ENCODE results near the gene PACSIN2. TPM values are rescaled to one million over a fixed set of nuclear protein-coding genes. Genes with fewer than 3 reads are reported as not detected.
A peak's percentile ranks its signal among the peaks of the same experiment; 100 is the strongest.

The PACSIN2 gene
- total and polyA plus RNA-seq, 2 of the 13 experiments (the other 11 are each of a cell fraction or from before 2014, with no cell fraction given): 54.1 to 68.8 TPM

DNA sequence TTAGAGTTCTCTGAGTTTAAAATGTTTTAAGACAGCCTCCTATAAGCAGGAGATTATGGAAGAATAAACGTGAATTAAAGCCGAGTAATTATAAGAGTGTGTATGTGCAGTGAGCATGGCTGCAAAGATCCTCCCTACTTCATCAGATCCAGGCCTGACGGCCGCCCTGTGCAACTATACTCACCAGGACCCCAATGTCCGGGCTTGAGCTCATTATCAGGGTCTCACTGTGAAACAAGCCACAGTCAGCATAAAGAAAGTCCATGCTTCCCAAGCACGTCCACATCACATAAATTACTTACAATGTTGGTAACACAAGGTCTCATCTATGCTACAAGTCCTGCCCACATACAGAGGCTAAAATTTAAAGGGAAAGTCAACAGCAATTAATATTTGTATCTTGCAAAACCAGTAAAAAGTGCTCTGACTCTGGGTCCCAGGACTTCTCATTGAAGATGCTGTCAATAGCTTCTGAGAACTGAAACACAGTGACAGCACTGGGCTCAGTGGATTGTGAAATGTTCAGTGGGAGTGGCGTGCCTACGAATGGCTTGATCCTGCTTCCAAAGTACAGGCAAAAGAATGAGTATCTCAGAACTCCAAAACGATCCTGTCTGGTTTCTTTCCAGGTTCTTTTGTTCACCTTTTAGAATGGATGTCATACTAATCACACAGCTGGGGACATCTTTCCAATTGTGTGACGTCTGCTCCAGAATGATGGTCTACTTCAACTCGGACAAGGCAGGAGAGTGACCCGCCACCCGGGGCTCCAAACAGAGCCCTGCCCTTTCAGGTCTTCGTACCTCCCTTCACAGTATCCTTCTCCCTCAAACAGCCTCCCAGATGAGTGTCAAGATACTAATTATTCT is 85.7 kb downstream of the PACSIN2 start (continued):
- TF ChIP-seq ZIK1 (CRISPR knock-in tag; IDR thresholded peaks at IDR 0.05; ENCODE audit: borderline replicate concordance, low read depth): no peak
- TF ChIP-seq SAP130 (CRISPR knock-in tag; IDR thresholded peaks at IDR 0.05; ENCODE audit: low read depth): peak; percentile 49; the same call in 1 of the 2 replicates
- TF ChIP-seq FOXA3 (CRISPR knock-in tag; IDR thresholded peaks at IDR 0.05): peak; percentile 55
- no peak for TF ChIP-seq ZNF205 (CRISPR knock-in tag; IDR thresholded peaks at IDR 0.05)
- no peak for TF ChIP-seq PITX1 (CRISPR knock-in tag; IDR thresholded peaks at IDR 0.05)
- no peak for TF ChIP-seq PLSCR1 (CRISPR knock-in tag; IDR thresholded peaks at IDR 0.05; ENCODE audit: borderline replicate concordance)
- peak; percentile 76 for TF ChIP-seq HNF4A (CRISPR knock-in tag; IDR thresholded peaks at IDR 0.05)
- no peak for TF ChIP-seq TSC22D2 (CRISPR knock-in tag; IDR thresholded peaks at IDR 0.05; ENCODE audit: borderline replicate concordance)
- no peak for TF ChIP-seq JUND (CRISPR knock-in tag; IDR thresholded peaks at IDR 0.05)
- TF ChIP-seq ZNF773 (CRISPR knock-in tag; IDR thresholded peaks at IDR 0.05; ENCODE audit: borderline replicate concordance): no peak
- TF ChIP-seq SKI (IDR thresholded peaks at IDR 0.05; ENCODE audit: partially characterized antibody): no peak
- no peak for TF ChIP-seq JUN (CRISPR knock-in tag; IDR thresholded peaks at IDR 0.05)
- no peak for TF ChIP-seq ZNF282 (IDR thresholded peaks at IDR 0.05; ENCODE audit: partially characterized antibody)
- no peak for TF ChIP-seq HDAC1 (CRISPR knock-in tag; IDR thresholded peaks at IDR 0.05)
- TF ChIP-seq NFRKB (IDR thresholded peaks at IDR 0.05): no peak
- TF ChIP-seq ARHGAP35 (CRISPR knock-in tag; IDR thresholded peaks at IDR 0.05; ENCODE audit: borderline replicate concordance): no peak
- 0 out of 2 replicates have a peak, but pooled peaks have one; percentile 16 for TF ChIP-seq PATZ1 (CRISPR knock-in tag; IDR thresholded peaks at IDR 0.05)
- TF ChIP-seq ZNF790 (CRISPR knock-in tag; IDR thresholded peaks at IDR 0.05; ENCODE audit: borderline replicate concordance): no peak
- peak; percentile 72 to 80 for TF ChIP-seq MAFK (conservative IDR thresholded peaks at IDR 0.05 in 1 of 2, IDR thresholded peaks at IDR 0.05 in 1 of 2; ENCODE audit: low read length in 2 of 2)
- no peak for TF ChIP-seq ADNP (CRISPR knock-in tag; IDR thresholded peaks at IDR 0.05)
- TF ChIP-seq ZNF317 (CRISPR knock-in tag; IDR thresholded peaks at IDR 0.05): no peak
- TF ChIP-seq ZNF792 (CRISPR knock-in tag; IDR thresholded peaks at IDR 0.05): no peak; the same call in 1 of the 2 replicates
- no peak for TF ChIP-seq CCDC6 (CRISPR knock-in tag; IDR thresholded peaks at IDR 0.05)
- no peak for TF ChIP-seq DPF2 (CRISPR knock-in tag; IDR thresholded peaks at IDR 0.05; ENCODE audit: borderline replicate concordance, low read depth)
- TF ChIP-seq SUZ12 (IDR thresholded peaks at IDR 0.05; ENCODE audit: low read depth, low read length): no peak
- TF ChIP-seq SIN3A (IDR thresholded peaks at IDR 0.05; ENCODE audit: borderline replicate concordance, low read depth, low read length): 0 out of 2 replicates have a peak, but pooled peaks have one; percentile 45
- TF ChIP-seq ZNF709 (CRISPR knock-in tag; IDR thresholded peaks at IDR 0.05): no peak
- TF ChIP-seq EP300 (IDR thresholded peaks at IDR 0.05; ENCODE audit: low read depth in 2 of 2, low read length in 2 of 2): peak in 1 of 2 experiments; percentile 28; a peak in 1 of 4 replicates
- no peak for TF ChIP-seq EP300 (CRISPR knock-in tag; IDR thresholded peaks at IDR 0.05; ENCODE audit: borderline replicate concordance)
- no peak for TF ChIP-seq GFI1 (CRISPR knock-in tag; IDR thresholded peaks at IDR 0.05; ENCODE audit: borderline replicate concordance)
